Omental fat pad (tissue), 4 donors: ENCODE measurements around the gene ALG9. TPM values are rescaled to one million over a fixed set of nuclear protein-coding genes. Genes with fewer than 3 reads are reported as not detected.

Experiments
- ATAC-seq: fragments of 150-250 bp; one replicate; pipeline ENCODE4 v1.9.1; 2016; ENCODE audit warnings: mild to moderate bottlenecking, moderate library complexity; ENCODE audit not compliant: low FRiP score
- DNase-seq: peaks from one replicate; pipeline ENCODE4 v3.0.0-alpha.2; 2019; ENCODE audit warnings: low spot score
- CTCF ChIP-seq, 3 donors: fragments of 450-650 bp; IDR thresholded peaks; one replicate each; pipeline ENCODE4 v1.5.1; 2016 to 2017; ENCODE audit warnings: antibody characterized with exemption in 3 of 3, mild to moderate bottlenecking in 3 of 3, moderate library complexity in 2 of 3
- total RNA-seq, 4 donors: library from RNA; depleted of rRNA; stranded (reverse); fragments of >200 nt; gene quantifications; one replicate each; pipeline ENCODE4 v1.1.0, GENCODE V29; 2016

Gene ALG9
- total RNA-seq, 4 donors from 2014 or later = 21.0 to 168 (median 34.7) TPM

DNA sequence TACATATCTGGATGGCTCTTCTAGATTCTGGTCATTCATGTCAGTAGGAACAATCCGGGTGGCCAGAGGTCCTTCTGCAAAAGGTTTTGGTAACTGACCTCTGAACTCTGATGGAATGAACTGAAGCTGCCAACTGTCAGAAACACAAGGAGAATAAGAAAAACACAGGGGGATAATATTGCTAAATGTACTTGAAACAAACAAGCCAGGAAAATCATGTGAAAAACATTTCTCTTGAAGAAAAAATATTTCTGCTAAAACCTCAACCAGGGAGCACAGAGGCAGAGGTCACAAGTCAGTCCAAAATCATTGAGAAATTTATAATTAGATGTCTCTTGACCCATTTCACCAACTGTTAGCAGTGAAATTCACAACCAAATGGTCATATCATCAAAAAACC is 35.2 kb downstream of the ALG9 start:
- DNase-seq (no peak), ATAC-seq (no peak)
- TF ChIP-seq CTCF (IDR thresholded peaks at IDR 0.05) = no peak

- DNase-seq (no peak), ATAC-seq (no peak)
- no peak for TF ChIP-seq CTCF (IDR thresholded peaks at IDR 0.05)
Measured at GRCh38 chr11:111835665-111836064, 35.7 kb downstream of the ALG9 start.

DNA sequence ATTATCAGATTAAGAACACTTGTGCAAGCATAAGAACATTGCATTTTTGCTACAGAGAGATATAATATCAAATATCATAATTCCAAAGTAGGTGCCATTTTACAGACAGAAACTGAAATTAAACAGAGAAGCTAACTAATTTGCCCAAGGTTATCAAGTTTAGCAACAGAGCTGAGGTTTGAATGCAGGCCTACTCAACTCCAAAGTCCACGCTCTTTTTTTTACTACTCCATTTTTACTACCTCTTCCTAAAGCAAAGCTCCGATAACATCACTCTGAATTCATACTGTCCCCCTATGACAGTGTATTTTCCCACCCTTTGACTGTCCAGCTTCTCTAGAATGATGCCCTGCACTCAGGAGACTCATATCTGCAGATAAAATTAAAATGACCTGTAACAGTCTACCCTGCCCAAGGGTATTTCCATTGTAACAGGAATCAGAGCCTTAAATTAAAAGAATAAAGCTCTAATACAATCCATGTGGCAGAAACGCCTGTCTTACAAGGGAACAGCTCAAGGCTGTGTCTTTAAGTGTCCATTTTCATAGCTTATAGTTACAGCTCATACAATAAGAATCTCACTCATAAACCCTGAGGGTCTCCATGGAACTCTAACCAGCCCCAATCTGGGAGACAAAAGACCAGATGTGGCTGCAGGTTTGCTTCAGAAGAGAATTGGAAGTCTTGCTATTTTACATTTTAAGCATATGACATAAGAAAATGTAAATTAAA is 36.8 kb downstream of the ALG9 start:
- DNase-seq = no peak
- ATAC-seq = no peak
- no peak for TF ChIP-seq CTCF (IDR thresholded peaks at IDR 0.05)

DNA sequence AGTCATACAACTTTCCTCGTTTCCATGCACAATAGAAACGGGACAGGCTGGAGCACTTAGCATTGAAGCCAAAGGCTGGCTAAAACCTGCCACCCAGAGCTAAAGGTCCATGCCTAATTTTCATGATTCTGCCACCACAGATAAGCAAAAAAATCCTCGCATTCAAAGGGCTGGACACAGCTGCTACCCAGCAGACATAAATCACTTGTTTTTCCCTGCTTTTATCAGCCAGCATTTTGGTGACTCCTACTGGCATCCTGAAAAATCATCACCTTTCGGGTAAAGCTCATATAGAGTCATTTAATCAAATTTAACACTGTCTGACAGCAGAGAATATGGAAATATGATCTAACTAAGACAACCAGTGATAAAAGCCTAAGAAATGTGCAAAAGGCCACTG is 37.9 kb downstream of the ALG9 start:
- DNase-seq = no peak
- no peak for TF ChIP-seq CTCF (IDR thresholded peaks at IDR 0.05)
- ATAC-seq = no peak

DNA sequence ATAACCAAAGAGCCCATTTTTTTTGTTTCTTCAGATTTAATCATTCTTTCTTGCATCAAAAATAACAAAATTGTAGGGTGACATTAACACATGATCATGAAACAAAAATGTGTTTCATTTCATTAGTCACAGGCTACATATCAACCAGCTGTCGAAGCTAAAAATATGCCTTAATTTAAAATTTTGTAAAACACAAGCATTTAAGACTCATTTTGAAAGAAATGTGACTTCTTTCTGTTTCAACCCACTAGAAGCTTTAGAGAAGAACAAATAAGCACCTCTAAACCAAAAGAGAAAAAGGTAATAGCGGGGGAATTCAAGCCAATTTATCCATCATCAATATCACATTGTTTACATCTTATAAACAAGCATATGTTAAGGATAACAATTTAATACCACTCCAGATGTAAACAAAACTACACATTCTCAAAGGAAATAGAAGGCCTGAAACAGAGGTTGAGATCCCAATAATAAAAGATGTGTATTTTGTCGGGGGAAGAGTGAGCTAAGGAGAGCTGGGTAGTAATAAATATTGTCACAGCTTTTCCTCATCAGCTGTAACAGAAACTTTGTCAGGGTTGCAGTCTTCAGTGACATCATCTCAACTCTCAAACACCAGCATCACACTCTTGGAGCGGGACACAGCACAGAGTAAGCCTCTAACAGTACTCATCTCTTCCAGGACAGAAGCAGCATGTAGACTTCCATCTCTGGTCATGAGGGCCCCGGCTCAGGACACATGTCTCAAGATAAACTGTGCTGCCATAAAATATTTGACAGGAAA is 42.0 kb downstream of the ALG9 start:
- DNase-seq = no peak
- ATAC-seq = no peak
- no peak for TF ChIP-seq CTCF (IDR thresholded peaks at IDR 0.05)

DNA sequence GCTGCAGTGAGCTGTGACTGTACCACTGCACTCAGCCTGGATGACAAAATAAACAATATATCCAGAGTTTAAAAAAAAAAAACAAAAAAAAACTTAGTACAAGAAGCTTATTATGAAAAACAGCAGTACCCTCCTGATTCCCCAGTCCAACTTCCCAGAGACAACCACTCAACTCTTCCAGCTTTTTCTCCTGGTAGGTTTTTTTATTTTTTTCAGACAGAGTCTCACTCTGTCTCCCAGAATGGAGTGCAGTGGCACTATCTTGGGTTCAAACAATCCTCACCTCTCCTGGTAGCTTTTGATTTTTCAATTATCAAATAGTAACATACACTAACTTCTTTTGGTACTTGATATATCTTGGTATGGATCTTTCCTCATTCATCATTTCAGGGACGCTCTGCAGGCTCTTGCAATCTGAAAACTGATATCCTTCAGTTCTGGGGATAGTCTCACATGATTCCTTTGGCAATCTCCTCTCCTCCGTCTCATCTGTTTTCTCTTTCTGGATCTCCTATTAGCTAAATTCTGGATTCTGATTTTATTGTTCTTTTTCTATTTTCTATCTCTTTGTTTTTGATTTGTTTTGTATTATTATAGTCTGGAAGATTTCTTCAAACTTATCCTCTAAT is 44.9 kb downstream of the ALG9 start:
- DNase-seq (no peak), ATAC-seq (no peak)
- no peak for TF ChIP-seq CTCF (IDR thresholded peaks at IDR 0.05)
